HTERT RPE-1 (cell line): ENCODE results near the gene WDR38.

Experiments used
- in situ Hi-C: fragments of 300-500 bp; cut with MboI; formaldehyde crosslinking; loops from 4 replicates; pipeline ENCODE4 v1.14.3; 2020; ENCODE audit warnings: low sequenced_read_pairs

WDR38 gene, protein sequence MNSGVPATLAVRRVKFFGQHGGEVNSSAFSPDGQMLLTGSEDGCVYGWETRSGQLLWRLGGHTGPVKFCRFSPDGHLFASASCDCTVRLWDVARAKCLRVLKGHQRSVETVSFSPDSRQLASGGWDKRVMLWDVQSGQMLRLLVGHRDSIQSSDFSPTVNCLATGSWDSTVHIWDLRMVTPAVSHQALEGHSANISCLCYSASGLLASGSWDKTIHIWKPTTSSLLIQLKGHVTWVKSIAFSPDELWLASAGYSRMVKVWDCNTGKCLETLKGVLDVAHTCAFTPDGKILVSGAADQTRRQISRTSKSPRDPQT

DNA sequence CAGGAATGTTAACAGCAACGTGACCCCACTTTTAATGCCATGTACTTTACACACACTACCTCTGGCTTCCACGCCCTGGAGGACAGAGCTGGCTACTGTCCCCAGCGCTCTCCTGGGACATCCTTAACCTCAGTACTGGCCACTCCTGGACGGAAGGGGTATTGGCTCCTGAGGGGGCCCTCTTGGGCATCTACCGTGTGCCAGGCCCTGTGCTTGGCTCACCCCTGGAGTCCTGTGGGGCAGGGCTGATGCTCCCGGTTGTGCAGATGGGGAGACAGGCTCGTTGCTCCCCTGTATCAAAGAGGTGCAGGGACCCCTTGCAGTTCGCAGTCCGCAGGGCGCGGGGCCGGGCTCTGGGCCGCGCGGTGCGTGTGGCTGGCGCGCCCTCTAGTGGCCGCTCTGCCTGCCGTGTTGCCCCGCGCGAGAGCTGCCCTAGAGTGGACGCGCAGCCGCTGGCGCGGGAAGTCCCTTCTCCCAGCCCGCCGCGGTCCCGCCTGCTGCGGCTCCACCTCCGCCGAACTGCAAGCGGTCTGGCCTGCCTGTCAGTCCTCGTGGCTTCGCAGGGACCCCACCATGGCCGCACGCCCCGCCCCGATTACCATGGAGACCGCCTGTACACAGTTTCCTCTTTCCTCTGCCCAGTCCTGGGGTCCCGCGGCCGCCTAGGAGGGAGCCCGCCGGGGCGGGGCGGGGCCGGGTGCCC lies at the start of gene WDR38:
Gene WDR38, plus strand, starts transcription at position 632 of the 703 bp plus-strand sequence. CDS start 72 bp downstream, outside the sequence.
- in situ Hi-C loops = no loop called here

DNA sequence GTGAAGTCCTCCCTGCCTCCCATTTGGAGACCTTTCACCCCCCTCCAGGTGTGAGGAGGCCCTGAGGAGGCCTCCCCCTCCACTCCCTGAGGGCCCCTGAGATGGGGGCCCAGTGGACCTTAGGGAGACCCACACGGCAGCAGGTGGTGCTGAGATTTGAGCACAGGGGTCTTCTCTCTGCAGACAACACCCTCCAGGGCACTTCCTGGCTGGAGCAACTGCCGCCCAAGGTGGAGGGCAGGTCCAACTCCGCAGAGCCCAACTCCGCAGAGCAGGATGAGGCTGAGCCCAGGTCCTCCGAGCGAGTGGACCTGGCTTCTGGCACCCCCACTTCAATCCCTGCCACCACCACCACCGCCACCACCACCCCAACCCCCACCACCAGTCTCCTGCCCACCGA lies 49.3 kb upstream of the WDR38 start:
- in situ Hi-C loops = no loop called here

GRCh38 chr9:124805186-124805585 lies 48.1 kb upstream of the WDR38 start:
- in situ Hi-C loops = no loop called here

DNA sequence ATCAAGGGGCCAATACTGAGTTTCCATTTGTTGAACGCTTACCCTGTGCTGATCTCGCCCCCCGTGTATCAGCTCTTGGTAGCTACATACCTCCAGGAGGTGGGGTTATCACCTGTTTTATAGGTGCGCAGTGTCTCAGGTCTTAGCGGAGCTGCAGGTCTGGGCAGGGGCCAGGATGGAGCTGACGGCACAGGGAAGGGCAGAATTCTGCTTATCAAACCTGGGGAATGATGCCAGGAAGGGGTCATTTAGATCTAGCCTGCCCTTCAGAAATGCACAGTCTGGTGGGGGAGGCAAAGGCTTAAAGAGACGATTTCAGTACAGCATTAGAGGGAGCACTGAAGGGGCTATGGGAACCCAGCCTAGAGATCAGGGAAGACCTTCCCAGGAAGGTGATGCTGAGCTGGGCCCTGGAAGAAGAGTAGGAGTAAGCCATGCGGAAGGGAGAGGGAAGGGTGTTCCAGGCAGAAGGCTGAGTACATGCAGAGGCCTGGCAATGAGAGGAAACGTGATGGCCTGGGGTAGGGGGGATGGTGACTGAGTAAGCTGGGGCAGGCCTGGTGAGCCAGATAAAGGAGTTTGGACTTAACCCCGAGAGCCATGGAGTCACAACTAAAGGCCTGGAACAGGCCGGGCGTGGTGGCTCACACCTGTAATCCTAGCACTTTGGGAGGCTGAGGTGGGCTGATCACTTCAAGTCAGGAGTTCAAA lies 44.9 kb upstream of the WDR38 start:
- in situ Hi-C loops = no loop called here

DNA sequence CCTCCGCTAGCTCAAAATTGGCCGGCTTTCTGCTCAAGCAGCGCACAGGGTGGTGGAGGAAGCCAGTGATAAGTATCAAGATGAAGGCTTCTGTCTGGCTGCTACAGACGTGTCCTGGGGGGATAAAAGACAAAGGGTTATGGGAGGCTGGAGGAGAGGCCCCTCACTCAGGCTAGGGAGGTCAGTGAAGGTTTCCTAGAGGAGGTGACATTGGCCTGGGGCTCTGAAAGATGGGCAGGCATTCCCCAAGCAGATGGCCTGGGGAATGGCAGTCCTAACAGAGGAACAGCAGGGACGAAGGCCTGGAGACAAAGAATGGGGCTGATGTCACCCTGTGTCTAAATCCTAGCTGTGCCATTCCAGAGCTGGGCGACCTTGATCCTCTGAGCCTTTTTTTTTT lies 44.0 kb upstream of the WDR38 start:
- in situ Hi-C loops = no loop called here

DNA sequence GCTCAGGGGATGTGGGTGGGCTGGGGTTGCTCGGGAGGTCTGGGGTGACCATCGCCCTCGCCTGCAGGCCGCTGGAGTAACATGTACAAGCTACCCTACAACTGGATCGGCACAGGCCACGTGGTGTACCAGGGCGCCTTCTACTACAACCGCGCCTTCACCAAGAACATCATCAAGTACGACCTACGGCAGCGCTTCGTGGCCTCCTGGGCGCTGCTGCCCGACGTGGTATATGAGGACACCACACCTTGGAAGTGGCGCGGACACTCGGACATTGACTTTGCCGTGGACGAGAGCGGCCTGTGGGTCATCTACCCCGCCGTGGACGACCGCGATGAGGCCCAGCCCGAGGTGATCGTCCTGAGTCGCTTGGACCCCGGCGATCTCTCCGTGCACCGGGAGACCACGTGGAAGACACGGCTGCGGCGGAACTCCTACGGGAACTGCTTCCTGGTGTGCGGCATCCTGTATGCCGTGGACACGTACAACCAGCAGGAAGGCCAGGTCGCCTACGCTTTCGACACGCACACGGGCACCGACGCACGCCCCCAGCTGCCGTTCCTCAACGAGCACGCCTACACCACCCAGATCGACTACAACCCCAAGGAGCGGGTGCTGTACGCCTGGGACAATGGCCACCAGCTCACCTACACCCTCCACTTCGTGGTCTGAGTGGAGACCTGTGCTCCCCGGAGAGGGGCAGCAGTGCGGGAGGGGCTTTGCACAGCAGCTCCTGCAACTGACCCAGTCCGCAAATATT lies 43.3 kb upstream of the WDR38 start:
- in situ Hi-C loops = no loop called here

- in situ Hi-C loops = no loop called here
Measured at GRCh38 chr9:124810663-124811355, 42.5 kb upstream of the WDR38 start.

- in situ Hi-C loops = no loop called here
Measured at GRCh38 chr9:124812441-124812876, 40.8 kb upstream of the WDR38 start.

GRCh38 chr9:124813041-124813440 lies 40.2 kb upstream of the WDR38 start:
- in situ Hi-C loops = no loop called here

DNA sequence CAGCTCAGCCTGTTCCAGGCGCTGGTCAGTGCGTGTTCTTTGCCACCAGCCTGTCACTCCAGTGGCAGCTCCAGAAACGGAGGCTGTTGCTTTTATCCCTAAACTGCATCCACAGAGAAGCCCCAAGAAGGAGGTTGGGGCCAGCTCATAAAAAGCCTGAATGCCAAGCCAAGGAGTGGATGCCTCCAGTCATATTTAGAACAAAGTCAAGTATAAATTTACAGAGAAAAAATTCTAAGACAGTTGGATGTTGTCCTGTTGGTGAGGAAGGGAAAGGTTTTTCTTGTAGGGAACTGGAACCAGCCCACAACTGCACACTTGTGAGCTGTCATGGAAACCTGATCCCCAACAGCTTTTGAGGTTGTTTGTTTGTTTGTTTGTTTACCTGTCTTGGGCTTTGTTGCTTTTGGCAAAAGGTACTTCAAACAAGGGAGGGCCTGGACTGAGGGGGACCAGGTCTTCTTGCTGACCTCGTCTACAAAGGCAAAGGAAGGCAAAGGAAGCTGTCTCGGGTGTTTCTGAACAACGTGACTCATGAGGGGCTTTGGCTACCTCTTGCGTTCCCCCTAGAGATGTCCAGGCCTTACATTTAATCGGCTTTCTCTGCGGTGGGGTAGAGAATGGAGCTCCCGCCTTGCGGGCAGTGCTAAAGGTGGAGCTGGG lies 39.6 kb upstream of the WDR38 start:
- in situ Hi-C loops = no loop called here

GRCh38 chr9:124814164-124814535 lies 39.1 kb upstream of the WDR38 start:
- in situ Hi-C loops = no loop called here

DNA sequence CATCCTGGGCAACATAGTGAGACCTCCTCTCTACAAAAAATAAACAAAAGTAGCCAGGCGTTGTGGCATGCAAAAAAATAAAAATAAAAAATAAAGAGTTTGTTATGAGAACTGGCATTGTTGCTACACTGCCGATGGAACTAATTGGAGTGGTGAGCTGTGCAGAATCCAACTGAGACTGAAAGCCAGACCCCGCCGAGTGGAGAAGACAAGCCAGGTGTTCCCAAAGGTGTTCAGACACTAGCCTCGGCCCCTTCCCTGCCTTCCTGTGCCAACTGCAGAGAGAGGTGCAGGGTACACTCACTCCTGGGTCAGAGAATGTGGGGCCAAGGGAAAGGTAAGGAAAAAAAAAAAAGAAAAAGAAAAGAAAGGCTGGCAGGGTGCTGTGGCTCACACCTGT lies 37.7 kb upstream of the WDR38 start:
- in situ Hi-C loops = no loop called here

- in situ Hi-C loops = no loop called here
Measured at GRCh38 chr9:124818431-124819281, 34.6 kb upstream of the WDR38 start.

GRCh38 chr9:124820698-124821623 lies 32.3 kb upstream of the WDR38 start:
- in situ Hi-C loops = no loop called here

DNA sequence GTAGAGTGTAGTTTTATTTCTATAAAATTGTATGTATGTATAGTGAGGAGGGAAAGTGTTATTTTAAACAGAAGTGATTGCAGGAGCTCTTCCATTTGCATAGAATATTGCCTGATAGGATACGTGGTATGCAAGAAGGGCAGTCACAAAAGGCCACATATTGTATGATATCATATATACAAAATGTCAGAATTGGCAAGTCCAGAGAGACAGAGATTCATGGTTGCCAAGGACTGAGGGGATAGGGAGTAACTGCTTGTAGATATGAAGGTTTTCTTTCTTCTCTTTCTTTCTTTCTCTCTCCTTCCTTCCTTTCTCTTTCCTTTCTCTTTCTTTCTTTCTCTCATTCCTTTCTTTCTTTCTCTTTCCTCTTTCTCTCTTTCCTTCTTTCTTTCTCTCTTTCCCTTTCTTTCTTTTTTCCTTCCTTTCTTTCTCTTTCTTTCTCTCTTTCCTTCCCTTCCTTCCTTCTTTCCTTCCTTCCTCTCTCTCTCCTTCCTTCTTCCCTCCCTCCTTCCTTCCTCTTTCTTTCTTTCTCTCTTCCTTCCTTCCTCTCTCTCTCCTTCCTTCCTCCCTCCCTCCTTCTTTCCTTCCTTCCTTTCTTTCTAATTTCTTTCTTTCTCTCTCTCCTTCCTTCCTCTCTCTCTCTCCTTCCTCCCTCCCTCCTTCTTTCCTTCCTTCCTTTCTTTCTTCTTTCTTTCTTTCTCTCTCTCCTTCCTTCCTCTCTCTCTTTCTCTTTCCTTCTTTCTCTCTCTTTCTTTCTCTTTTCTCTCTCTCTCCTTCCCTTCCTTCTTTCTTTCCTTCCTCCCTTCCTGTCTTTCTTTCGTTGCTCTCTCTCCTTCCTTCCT lies 24.5 kb upstream of the WDR38 start:
- in situ Hi-C loops = no loop called here

DNA sequence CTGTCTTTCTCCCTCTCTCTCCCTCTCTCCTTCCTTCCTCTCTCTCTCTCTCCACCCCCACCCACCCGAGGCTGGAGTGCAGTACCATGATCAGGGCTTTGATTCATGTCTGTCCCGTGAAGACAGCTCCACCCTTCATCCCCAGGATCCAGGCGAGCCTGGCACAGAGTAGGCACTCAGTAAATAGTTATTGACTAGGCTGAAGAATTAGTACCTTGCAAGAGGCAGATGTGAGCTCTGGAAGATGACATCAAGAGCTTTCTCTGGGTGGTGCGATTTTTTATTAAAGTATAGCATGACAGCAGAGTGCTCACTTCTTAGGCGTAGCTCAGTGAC lies 24.0 kb upstream of the WDR38 start:
- in situ Hi-C loops = no loop called here

GRCh38 chr9:124830593-124830992 lies 22.7 kb upstream of the WDR38 start:
- in situ Hi-C loops = no loop called here
